ENCODE measurements around the gene ARHGAP28. TPM values are rescaled to one million over a fixed set of nuclear protein-coding genes. Genes with fewer than 3 reads are reported as not detected.

Gene ARHGAP28
- total and polyA plus RNA-seq, 2 of the 13 experiments (the other 11 are each of a cell fraction or from before 2014, with no cell fraction given) = not detected

- Histone ChIP-seq H3K9ac (ENCODE audit: insufficient read depth, low read depth, low read length) (no peak overlapping the region), H3K4me1 (ENCODE audit: insufficient read depth, low read length) (no peaks in the 10 kb centered on the region), H3K36me3 (replicated peaks in 1 of 2; ENCODE audit: control insufficient read depth in 1 of 2, insufficient read depth in 2 of 2, low read length in 2 of 2) (no peaks in the 10 kb centered on the region), H3K9me3 (ENCODE audit: low read length) (no peaks in the 10 kb centered on the region), H3K79me2 (ENCODE audit: insufficient read depth, low read length) (no peaks in the 10 kb centered on the region), H3K27ac (ENCODE audit: extremely low read length, insufficient read depth, low read length) (no peak overlapping the region), H4K20me1 (ENCODE audit: insufficient read depth, low read length) (no peaks in the 10 kb centered on the region), H3K4me3 (replicated peaks in 1 of 3; ENCODE audit: insufficient read depth in 1 of 3, low read depth in 2 of 3, low read length in 3 of 3) (no peak overlapping the region), H3K4me2 (ENCODE audit: low read depth, low read length) (no peak overlapping the region), H2AFZ (ENCODE audit: low read length) (no peak overlapping the region), H3K27me3 (ENCODE audit: control insufficient read depth in 1 of 2, insufficient read depth in 2 of 2, low read length in 2 of 2) (peaks cover 0 to 19% of the 10 kb centered on the region in 2 experiments; a peak in 1 of 5 replicates)
- ATAC-seq (no peak), FAIRE-seq (no peak), DNase-seq (ENCODE audit: low spot score) (no peak)
- intact Hi-C loops (cut with micrococcal nuclease; ENCODE audit: unreplicated experiment) (no loop called here), in situ Hi-C loops (cut with HindIII; ENCODE audit: extremely low pct_ligation_motif_present, low pct_unique_long_range_greater_than_20kb) (no loop called here)
- BruUV-seq (replicated peaks) = no TSS peak
- ChIA-PET POLR2A (no interaction called here), CTCF (ENCODE audit: low intra/inter-chr PET ratio, low total read pairs) (no interaction called here)
- WGBS (ENCODE audit: low lambda C conversion rate) = 2% methylated on average over 2 of the region's 2 CpGs
- TF ChIP-seq ZFP1 (CRISPR knock-in tag; IDR thresholded peaks at IDR 0.05) = no peak
- TF ChIP-seq THYN1 (CRISPR knock-in tag; IDR thresholded peaks at IDR 0.05; ENCODE audit: borderline replicate concordance, low read depth) = no peak
- no peak for TF ChIP-seq ZNF552 (CRISPR knock-in tag; IDR thresholded peaks at IDR 0.05; ENCODE audit: borderline replicate concordance)
- no peak for TF ChIP-seq SNAI1 (CRISPR knock-in tag; IDR thresholded peaks at IDR 0.05; ENCODE audit: borderline replicate concordance)
Observed at GRCh38 chr18:6732952-6733351, 3.4 kb downstream of the ARHGAP28 start.

- H3K27ac ChIP-seq (ENCODE audit: extremely low read length, insufficient read depth, low read length) = no peak overlapping the region
- ChIA-PET POLR2A (no interaction called here), CTCF (ENCODE audit: low intra/inter-chr PET ratio, low total read pairs) (no interaction called here)
- FAIRE-seq = no peak
- no peaks in the 10 kb centered on the region for H3K36me3 ChIP-seq (replicated peaks in 1 of 2; ENCODE audit: control insufficient read depth in 1 of 2, insufficient read depth in 2 of 2, low read length in 2 of 2)
- ATAC-seq = no peak
- no peaks in the 10 kb centered on the region for H3K9me3 ChIP-seq (ENCODE audit: low read length)
- intact Hi-C loops (cut with micrococcal nuclease; ENCODE audit: unreplicated experiment) = no loop called here
- no peaks in the 10 kb centered on the region for H4K20me1 ChIP-seq (ENCODE audit: insufficient read depth, low read length)
- H3K79me2 ChIP-seq (ENCODE audit: insufficient read depth, low read length) = no peaks in the 10 kb centered on the region
- no peak for DNase-seq (ENCODE audit: low spot score)
- no peak overlapping the region for H2AFZ ChIP-seq (ENCODE audit: low read length)
- BruUV-seq (replicated peaks) = no TSS peak
- in situ Hi-C loops (cut with HindIII; ENCODE audit: extremely low pct_ligation_motif_present, low pct_unique_long_range_greater_than_20kb) = no loop called here
- H3K9ac ChIP-seq (ENCODE audit: insufficient read depth, low read depth, low read length) = no peak overlapping the region
- TF ChIP-seq ZNF704 (CRISPR knock-in tag; IDR thresholded peaks at IDR 0.05; ENCODE audit: borderline replicate concordance) (no peak), PHB2 (IDR thresholded peaks at IDR 0.05; ENCODE audit: partially characterized antibody) (no peak), CHD4 (IDR thresholded peaks at IDR 0.05; ENCODE audit: borderline replicate concordance, low read length) (no peak), RELA (CRISPR knock-in tag; IDR thresholded peaks at IDR 0.05) (no peak), ZNF768 (CRISPR knock-in tag; IDR thresholded peaks at IDR 0.05) (no peak), ESRRA (CRISPR knock-in tag; IDR thresholded peaks at IDR 0.05; ENCODE audit: low read depth) (no peak), KAT7 (CRISPR knock-in tag; IDR thresholded peaks at IDR 0.05; ENCODE audit: borderline replicate concordance) (no peak), DNMT3B (CRISPR knock-in tag; conservative IDR thresholded peaks at IDR 0.05) (no peak), ZNF20 (CRISPR knock-in tag; IDR thresholded peaks at IDR 0.05) (no peak), TRIM22 (IDR thresholded peaks at IDR 0.05) (no peak), ELF1 (CRISPR knock-in tag; IDR thresholded peaks at IDR 0.05) (no peak), ATF1 (CRISPR knock-in tag; IDR thresholded peaks at IDR 0.05) (no peak), ZNF34 (CRISPR knock-in tag; IDR thresholded peaks at IDR 0.05; ENCODE audit: borderline replicate concordance) (no peak)
- H3K4me3 ChIP-seq (replicated peaks in 1 of 3; ENCODE audit: insufficient read depth in 1 of 3, low read depth in 2 of 3, low read length in 3 of 3) = no peak overlapping the region
- H3K4me2 ChIP-seq (ENCODE audit: low read depth, low read length) = no peak overlapping the region
- no peaks in the 10 kb centered on the region for H3K4me1 ChIP-seq (ENCODE audit: insufficient read depth, low read length)
- H3K27me3 ChIP-seq (ENCODE audit: control insufficient read depth in 1 of 2, insufficient read depth in 2 of 2, low read length in 2 of 2) = peaks cover 0 to 13% of the 10 kb centered on the region in 2 experiments; a peak in 1 of 5 replicates
- WGBS (ENCODE audit: low lambda C conversion rate) = 0% methylated on average over 1 of the region's 1 CpG
Observed at GRCh38 chr18:6733758-6734157, 4.2 kb downstream of the ARHGAP28 start.

All from HepG2 (cell line).